BLaER1 treated with 17β-estradiol and CSF1 and Interleukin-3, amounts not matched to agents 10 nM and 100 nM (cell line): ENCODE measurements around the gene CMBL.

Experiments
- H3K27ac ChIP-seq, 11 experiments: shearing (Covaris generic); formaldehyde crosslinking; 2 replicates each; pipeline ENCODE4 v1.8.1; 2022
- H3K27me3 ChIP-seq, 11 experiments: shearing (Covaris generic); formaldehyde crosslinking; 2 replicates each; pipeline ENCODE4 v1.8.1; 2022
- H3K36me3 ChIP-seq, 11 experiments: shearing (Covaris generic); formaldehyde crosslinking; 2 replicates each; pipeline ENCODE4 v1.8.1; 2022
- H3K4me1 ChIP-seq, 10 experiments: shearing (Covaris generic); formaldehyde crosslinking; 2 replicates each; pipeline ENCODE4 v1.8.1; 2022
- H3K4me2 ChIP-seq, 11 experiments: shearing (Covaris generic); formaldehyde crosslinking; 2 replicates each; pipeline ENCODE4 v1.8.1; 2022
- H3K4me3 ChIP-seq, 10 experiments: shearing (Covaris generic); formaldehyde crosslinking; 2 replicates each; pipeline ENCODE4 v1.8.1; 2022
- H3K9ac ChIP-seq, 11 experiments: shearing (Covaris generic); formaldehyde crosslinking; 2 replicates each; pipeline ENCODE4 v1.8.1; 2022
- H3K9me3 ChIP-seq, 11 experiments: shearing (Covaris generic); formaldehyde crosslinking; replicated peaks in 1 of 11; 2 replicates each; pipeline ENCODE4 v1.8.1; 2022
- H4K20me1 ChIP-seq, 11 experiments: shearing (Covaris generic); formaldehyde crosslinking; 2 replicates each; pipeline ENCODE4 v1.8.1; 2022
- Cebpa-rat ChIP-seq, 11 experiments: shearing (Covaris generic); IDR thresholded peaks; 2 replicates each; pipeline ENCODE4 v1.8.1; 2022

CMBL gene

DNA sequence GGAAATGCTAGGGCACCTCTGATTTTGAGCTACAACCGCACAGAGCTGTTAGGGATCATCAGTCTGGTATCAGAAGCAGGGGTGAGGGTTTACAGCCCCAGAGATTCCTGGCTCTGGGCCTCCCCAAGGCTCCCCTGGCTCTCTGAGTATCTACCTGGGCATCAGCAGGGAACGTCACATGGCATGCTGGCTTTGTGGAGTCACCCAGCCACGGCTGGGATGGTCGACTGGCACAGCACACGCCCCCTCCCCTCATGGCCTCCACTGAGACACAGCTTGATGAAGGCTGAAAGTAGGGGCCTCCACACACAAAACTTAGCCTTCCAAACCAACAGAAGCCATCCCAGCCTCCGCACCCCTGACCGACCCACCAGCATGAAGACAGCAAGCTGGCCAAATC lies 74.7 kb downstream of the CMBL start:
- Histone ChIP-seq H3K4me3 (no peak overlapping the region), H3K27me3 (no peaks in the 10 kb centered on the region), H3K4me2 (no peak overlapping the region), H3K9ac (no peak overlapping the region), H3K27ac (no peak overlapping the region), H3K9me3 (no peaks in the 10 kb centered on the region), H4K20me1 (0 out of 22 replicates have a peak, but pooled peaks cover 0 to 4% (median 0%) of the 10 kb centered on the region in 11 experiments), H3K36me3 (peaks cover 53 to 82% (median 69%) of the 10 kb centered on the region in 11 experiments), H3K4me1 (no peaks in the 10 kb centered on the region)
- no peak for TF ChIP-seq Cebpa-rat (IDR thresholded peaks at IDR 0.05)

- no peak for TF ChIP-seq Cebpa-rat (IDR thresholded peaks at IDR 0.05)
- Histone ChIP-seq H3K4me2 (no peak overlapping the region), H3K4me3 (no peak overlapping the region), H4K20me1 (0 out of 22 replicates have a peak, but pooled peaks cover 0 to 4% (median 0%) of the 10 kb centered on the region in 11 experiments), H3K27me3 (no peaks in the 10 kb centered on the region), H3K27ac (no peak overlapping the region), H3K4me1 (0 out of 20 replicates have a peak, but pooled peaks cover 0 to 2% (median 0%) of the 10 kb centered on the region in 10 experiments), H3K36me3 (peaks cover 48 to 78% (median 65%) of the 10 kb centered on the region in 11 experiments), H3K9ac (no peak overlapping the region), H3K9me3 (no peaks in the 10 kb centered on the region)
Observed at GRCh38 chr5:10232386-10232785, 75.3 kb downstream of the CMBL start.

- peaks cover 41 to 78% (median 55%) of the 10 kb centered on the region in 11 experiments for H3K36me3 ChIP-seq
- 0 out of 20 replicates have a peak, but pooled peaks cover 0 to 4% (median 0%) of the 10 kb centered on the region in 10 experiments for H3K4me1 ChIP-seq
- H3K27me3 ChIP-seq: no peaks in the 10 kb centered on the region
- peaks cover 3 to 15% (median 13%) of the 10 kb centered on the region in 11 experiments for H3K9me3 ChIP-seq
- no peak overlapping the region for H3K4me2 ChIP-seq
- no peak overlapping the region for H3K27ac ChIP-seq
- H4K20me1 ChIP-seq: 0 out of 22 replicates have a peak, but pooled peaks cover 0 to 4% (median 0%) of the 10 kb centered on the region in 11 experiments
- TF ChIP-seq Cebpa-rat (IDR thresholded peaks at IDR 0.05): no peak
- H3K9ac ChIP-seq: no peak overlapping the region
- no peak overlapping the region for H3K4me3 ChIP-seq
Observed at GRCh38 chr5:10229306-10230048, 78.2 kb downstream of the CMBL start.

- H3K4me2 ChIP-seq: no peak overlapping the region
- peaks cover 48 to 78% (median 61%) of the 10 kb centered on the region in 11 experiments; a peak in 21 of 22 replicates for H3K36me3 ChIP-seq
- no peak overlapping the region for H3K27ac ChIP-seq
- H3K9me3 ChIP-seq: peaks cover 13 to 27% (median 21%) of the 10 kb centered on the region in 11 experiments
- no peak overlapping the region for H3K4me3 ChIP-seq
- H4K20me1 ChIP-seq: 0 out of 22 replicates have a peak, but pooled peaks cover 0 to 4% (median 0%) of the 10 kb centered on the region in 11 experiments
- TF ChIP-seq Cebpa-rat (IDR thresholded peaks at IDR 0.05): no peak
- H3K27me3 ChIP-seq: no peaks in the 10 kb centered on the region
- 0 out of 20 replicates have a peak, but pooled peaks cover 0 to 4% (median 0%) of the 10 kb centered on the region in 10 experiments for H3K4me1 ChIP-seq
- no peak overlapping the region for H3K9ac ChIP-seq
Observed at GRCh38 chr5:10228288-10228687, 79.4 kb downstream of the CMBL start.
